ENCODE data around the gene CDKAL1. TPM values are rescaled to one million over a fixed set of nuclear protein-coding genes. Genes with fewer than 3 reads are reported as not detected.
"Not testable (repeated sequence)": the region's sequence is repeated elsewhere in the genome, so short reads cannot be mapped to it uniquely, and the experiment has no call there.

The CDKAL1 gene
- total RNA-seq, 1 donor from 2014 or later, result 24.8 TPM

DNA sequence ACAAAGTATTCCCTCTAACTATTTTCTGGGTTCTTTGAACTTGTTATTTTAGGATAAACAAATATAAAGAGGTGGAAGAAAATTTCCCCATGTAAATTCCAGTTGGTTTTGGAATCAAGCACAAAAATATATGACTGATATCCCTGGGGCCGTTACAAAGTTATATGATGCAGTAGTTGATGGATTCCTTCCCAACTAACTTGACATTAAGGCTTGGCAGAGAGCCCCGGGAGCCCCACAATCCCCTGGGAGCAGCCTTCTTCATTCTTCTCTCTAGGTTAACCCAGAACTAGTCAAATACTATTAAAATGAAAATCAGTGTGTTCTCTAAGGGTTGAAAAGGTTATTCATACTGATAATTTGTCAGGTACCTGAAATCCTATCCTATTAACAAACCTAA, 550.4 kb downstream of the CDKAL1 start:
- Mint-ChIP-seq H3K27ac (ENCODE audit: unreplicated experiment) (no peak overlapping the region), H3K9me3 (ENCODE audit: unreplicated experiment) (no peaks in the 10 kb centered on the region), H3K4me3 (ENCODE audit: unreplicated experiment) (no peak overlapping the region), H3K27me3 (ENCODE audit: unreplicated experiment) (peaks cover 2% of the 10 kb centered on the region), H3K36me3 (ENCODE audit: unreplicated experiment) (no peaks in the 10 kb centered on the region), H3K4me1 (ENCODE audit: low read depth, unreplicated experiment) (peaks cover 2% of the 10 kb centered on the region)
- TF ChIP-seq, protein P1, sequence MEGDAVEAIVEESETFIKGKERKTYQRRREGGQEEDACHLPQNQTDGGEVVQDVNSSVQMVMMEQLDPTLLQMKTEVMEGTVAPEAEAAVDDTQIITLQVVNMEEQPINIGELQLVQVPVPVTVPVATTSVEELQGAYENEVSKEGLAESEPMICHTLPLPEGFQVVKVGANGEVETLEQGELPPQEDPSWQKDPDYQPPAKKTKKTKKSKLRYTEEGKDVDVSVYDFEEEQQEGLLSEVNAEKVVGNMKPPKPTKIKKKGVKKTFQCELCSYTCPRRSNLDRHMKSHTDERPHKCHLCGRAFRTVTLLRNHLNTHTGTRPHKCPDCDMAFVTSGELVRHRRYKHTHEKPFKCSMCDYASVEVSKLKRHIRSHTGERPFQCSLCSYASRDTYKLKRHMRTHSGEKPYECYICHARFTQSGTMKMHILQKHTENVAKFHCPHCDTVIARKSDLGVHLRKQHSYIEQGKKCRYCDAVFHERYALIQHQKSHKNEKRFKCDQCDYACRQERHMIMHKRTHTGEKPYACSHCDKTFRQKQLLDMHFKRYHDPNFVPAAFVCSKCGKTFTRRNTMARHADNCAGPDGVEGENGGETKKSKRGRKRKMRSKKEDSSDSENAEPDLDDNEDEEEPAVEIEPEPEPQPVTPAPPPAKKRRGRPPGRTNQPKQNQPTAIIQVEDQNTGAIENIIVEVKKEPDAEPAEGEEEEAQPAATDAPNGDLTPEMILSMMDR (IDR thresholded peaks at IDR 0.05; ENCODE audit: partially characterized antibody, unreplicated experiment), result no peak
- DNase-seq, result no peak

DNA sequence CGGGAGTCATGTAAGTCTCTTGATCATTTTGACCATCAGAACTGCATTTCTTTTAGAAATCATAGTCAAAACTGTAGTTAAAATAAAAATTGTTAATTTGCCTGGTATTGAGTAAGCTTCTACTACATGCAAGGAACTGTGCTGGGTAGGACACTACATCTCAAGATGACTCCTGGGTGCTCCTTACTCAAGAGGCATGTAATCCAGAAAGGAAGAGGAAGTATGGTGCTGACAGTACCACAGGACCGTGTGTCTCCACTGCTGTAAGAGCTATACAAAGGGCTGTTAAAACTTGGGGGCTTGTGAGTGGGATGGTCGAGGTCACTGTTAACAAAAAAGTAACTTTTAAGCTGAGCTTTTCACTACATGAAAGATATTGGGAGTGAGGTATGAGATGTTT, 551.0 kb downstream of the CDKAL1 start:
- Mint-ChIP-seq H3K27me3 (ENCODE audit: unreplicated experiment) (peaks cover 2% of the 10 kb centered on the region), H3K9me3 (ENCODE audit: unreplicated experiment) (no peaks in the 10 kb centered on the region), H3K27ac (ENCODE audit: unreplicated experiment) (no peak overlapping the region), H3K4me3 (ENCODE audit: unreplicated experiment) (no peak overlapping the region), H3K4me1 (ENCODE audit: low read depth, unreplicated experiment) (peaks cover 2% of the 10 kb centered on the region), H3K36me3 (ENCODE audit: unreplicated experiment) (no peaks in the 10 kb centered on the region)
- TF ChIP-seq, protein P1 (IDR thresholded peaks at IDR 0.05; ENCODE audit: partially characterized antibody, unreplicated experiment), result no peak
- DNase-seq, result no peak

DNA sequence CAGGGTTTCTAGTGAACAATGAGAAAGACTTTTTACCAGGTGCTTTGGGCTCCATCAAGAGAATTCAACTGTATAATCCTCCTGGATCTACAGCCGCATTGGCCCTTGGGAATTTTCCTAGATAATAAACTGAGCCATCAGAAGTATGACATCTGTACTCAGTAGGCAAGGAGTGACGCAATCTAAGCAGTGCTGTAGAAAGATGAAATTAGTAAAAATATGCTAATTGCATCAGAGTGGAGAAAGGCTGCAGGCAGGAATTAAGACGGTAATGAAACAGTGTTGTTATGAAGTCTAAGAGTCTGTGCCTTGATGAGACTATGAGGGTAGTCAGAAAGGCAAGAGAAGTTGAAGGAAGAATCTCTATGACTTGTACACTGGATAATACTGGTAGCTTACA, 551.4 kb downstream of the CDKAL1 start:
- TF ChIP-seq, protein P1 (IDR thresholded peaks at IDR 0.05; ENCODE audit: partially characterized antibody, unreplicated experiment), result no peak
- H3K4me1 Mint-ChIP-seq (ENCODE audit: low read depth, unreplicated experiment), result peaks cover 1% of the 10 kb centered on the region
- H3K27me3 Mint-ChIP-seq (ENCODE audit: unreplicated experiment), result no peaks in the 10 kb centered on the region
- H3K27ac Mint-ChIP-seq (ENCODE audit: unreplicated experiment), result no peak overlapping the region
- no peak overlapping the region for H3K4me3 Mint-ChIP-seq (ENCODE audit: unreplicated experiment)
- no peaks in the 10 kb centered on the region for H3K36me3 Mint-ChIP-seq (ENCODE audit: unreplicated experiment)
- no peaks in the 10 kb centered on the region for H3K9me3 Mint-ChIP-seq (ENCODE audit: unreplicated experiment)
- DNase-seq, result no peak

DNA sequence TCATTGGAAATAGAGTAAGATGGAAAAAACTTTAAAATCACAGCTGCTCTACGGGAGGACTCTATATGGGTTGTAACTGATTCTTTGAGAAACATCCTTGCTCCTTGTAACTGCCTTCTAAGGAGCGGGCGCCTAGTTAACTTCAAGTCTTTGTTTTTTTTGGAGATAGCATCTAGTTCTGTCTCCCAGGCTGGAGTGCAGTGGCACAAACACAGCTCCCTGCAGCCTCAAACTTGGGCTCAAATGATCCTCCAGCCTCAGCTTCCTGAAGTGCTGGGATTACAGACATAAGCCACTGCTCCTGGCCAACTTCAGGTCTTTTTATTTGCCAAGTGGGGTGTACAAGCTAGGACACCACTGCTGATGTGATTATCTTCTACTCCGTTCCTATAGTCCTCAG, 552.9 kb downstream of the CDKAL1 start:
- TF ChIP-seq, protein P1 (IDR thresholded peaks at IDR 0.05; ENCODE audit: partially characterized antibody, unreplicated experiment), result no peak
- H3K4me1 Mint-ChIP-seq (ENCODE audit: low read depth, unreplicated experiment), result peaks cover 1% of the 10 kb centered on the region
- H3K9me3 Mint-ChIP-seq (ENCODE audit: unreplicated experiment), result no peaks in the 10 kb centered on the region
- H3K27me3 Mint-ChIP-seq (ENCODE audit: unreplicated experiment), result no peaks in the 10 kb centered on the region
- H3K4me3 Mint-ChIP-seq (ENCODE audit: unreplicated experiment), result no peak overlapping the region
- no peaks in the 10 kb centered on the region for H3K36me3 Mint-ChIP-seq (ENCODE audit: unreplicated experiment)
- no peak for DNase-seq
- H3K27ac Mint-ChIP-seq (ENCODE audit: unreplicated experiment), result no peak overlapping the region

DNA sequence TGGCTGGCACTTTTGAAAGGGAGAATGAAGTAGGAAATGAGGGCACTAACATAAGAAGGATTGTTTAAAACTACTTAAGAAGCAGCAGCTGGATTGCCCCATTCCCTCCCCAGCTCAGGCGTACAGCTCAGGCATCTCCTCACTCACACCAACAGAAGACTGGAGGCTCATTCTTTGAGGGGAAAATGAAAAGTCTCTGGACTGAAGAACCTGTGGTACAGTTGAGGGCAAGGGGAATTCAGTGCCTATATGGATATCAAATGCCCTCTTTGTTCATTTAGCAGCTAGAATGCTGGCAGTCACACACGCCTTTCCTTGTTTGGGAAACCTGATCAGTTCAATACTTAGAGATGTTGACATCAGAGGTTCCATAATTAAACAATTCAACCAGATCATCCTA, 557.2 kb downstream of the CDKAL1 start:
- Mint-ChIP-seq H3K9me3 (ENCODE audit: unreplicated experiment) (peaks cover 3% of the 10 kb centered on the region), H3K4me3 (ENCODE audit: unreplicated experiment) (no peak overlapping the region), H3K27ac (ENCODE audit: unreplicated experiment) (no peak overlapping the region), H3K36me3 (ENCODE audit: unreplicated experiment) (no peaks in the 10 kb centered on the region), H3K27me3 (ENCODE audit: unreplicated experiment) (peaks cover 2% of the 10 kb centered on the region), H3K4me1 (ENCODE audit: low read depth, unreplicated experiment) (peaks cover 9% of the 10 kb centered on the region)
- TF ChIP-seq, protein P1 (IDR thresholded peaks at IDR 0.05; ENCODE audit: partially characterized antibody, unreplicated experiment), result no peak
- no peak for DNase-seq

DNA sequence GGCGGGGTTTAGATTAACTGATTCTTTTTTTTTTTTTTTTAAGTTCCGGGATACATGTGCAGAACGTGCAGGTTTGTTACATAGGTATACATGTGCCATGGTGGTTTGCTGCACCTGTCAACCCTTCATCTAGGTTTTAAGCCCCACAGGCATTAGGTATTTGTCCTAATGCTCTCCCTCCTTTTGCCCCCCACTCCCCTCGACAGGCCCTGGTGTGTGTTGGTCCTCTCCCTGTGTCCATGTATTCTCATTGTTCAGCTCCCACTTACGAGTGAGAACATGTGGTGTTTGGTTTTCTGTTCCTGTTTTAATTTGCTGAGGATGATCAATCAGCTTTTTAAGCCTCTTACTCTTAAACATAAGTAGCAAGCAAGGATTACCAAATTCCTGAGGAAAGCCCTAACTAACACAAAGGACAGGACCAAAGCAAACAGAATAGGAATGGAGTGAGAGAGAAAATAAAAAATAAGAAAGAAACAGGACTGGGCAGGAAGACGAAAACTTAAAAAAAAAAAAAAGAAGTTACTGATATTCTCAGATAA, 558.0 kb downstream of the CDKAL1 start:
- not testable (repeated sequence) for H3K36me3 Mint-ChIP-seq (ENCODE audit: unreplicated experiment); DNase-seq; H3K4me3 Mint-ChIP-seq (ENCODE audit: unreplicated experiment); H3K9me3 Mint-ChIP-seq (ENCODE audit: unreplicated experiment); H3K4me1 Mint-ChIP-seq (ENCODE audit: low read depth, unreplicated experiment); H3K27me3 Mint-ChIP-seq (ENCODE audit: unreplicated experiment); H3K27ac Mint-ChIP-seq (ENCODE audit: unreplicated experiment)

Measured in glutamatergic neuron (in vitro differentiated cells).